PC-9 (cell line): ENCODE data around the gene PIPOX.

ENCODE experiments used
- CTCF ChIP-seq: fragments of 200-600 bp; sonication (generic); conservative IDR thresholded peaks from 2 replicates; pipeline ENCODE4 v1.6.1; 2017; ENCODE audit warnings: mixed run types, antibody characterized with exemption, mild to moderate bottlenecking, moderate library complexity
- EZH2 ChIP-seq: fragments of 200-600 bp; sonication (generic); IDR thresholded peaks from 2 replicates; pipeline ENCODE4 v1.8.0; 2017; ENCODE audit warnings: antibody characterized with exemption, low read depth

DNA sequence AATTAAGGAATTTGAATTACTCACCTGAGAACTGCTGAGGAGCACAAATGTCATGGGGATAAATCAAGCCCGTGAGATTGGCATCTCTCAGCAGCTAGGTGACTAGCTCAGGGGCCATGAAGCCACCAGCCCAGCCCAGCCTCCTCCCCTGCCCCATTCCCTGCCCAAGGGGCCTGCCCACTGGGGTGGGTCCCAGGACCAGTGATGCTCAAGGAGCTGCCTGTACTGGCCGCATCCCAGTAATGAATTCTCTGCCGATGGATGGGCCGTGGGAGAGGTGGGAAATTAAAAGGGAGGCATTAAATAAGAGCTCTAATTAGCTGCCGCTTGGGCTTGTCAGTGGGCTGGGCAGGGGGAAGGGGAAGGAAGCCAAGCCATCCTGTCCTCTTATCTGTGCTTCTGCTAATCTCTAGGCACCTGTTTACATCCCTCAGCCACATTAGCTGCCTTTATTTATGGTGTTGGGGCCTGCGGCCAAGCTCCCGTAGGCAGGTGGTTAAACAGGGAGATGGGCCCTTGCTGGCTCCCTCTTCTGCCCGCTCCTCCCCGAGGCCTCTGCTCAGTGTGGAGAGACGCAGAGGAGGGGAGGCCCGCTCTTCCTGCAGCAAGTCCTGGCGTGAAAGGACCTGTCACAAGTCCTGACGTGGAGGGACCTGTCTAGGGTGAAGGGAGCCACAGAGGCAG, 48.8 kb downstream of the PIPOX start:
- TF ChIP-seq CTCF: no peak
- TF ChIP-seq EZH2: no peak
